Fibroblast of skin of abdomen (primary cell): ENCODE data around the gene MIOX.

ENCODE experiments used
- DNase-seq: peaks from one replicate; pipeline ENCODE4 v3.0.0-alpha.2; 2013

Gene MIOX

GRCh38 chr22:50473855-50474671 is 12.6 kb upstream of the MIOX start:
- DNase-seq = peak; percentile 29

GRCh38 chr22:50474710-50475651 is 11.7 kb upstream of the MIOX start, which contains the start of gene SBF1:
TSS of gene SBF1 (minus strand) at chr22:50475035. CDS start at chr22:50474840, 195 bp downstream.
- peak; percentile 85 for DNase-seq

GRCh38 chr22:50475652-50476002 is 11.0 kb upstream of the MIOX start:
- DNase-seq = no peak

GRCh38 chr22:50476868-50477267 is 9.8 kb upstream of the MIOX start:
- no peak for DNase-seq

GRCh38 chr22:50477923-50478322 is 8.7 kb upstream of the MIOX start:
- DNase-seq = no peak

GRCh38 chr22:50479721-50480120 is 6.9 kb upstream of the MIOX start:
- no peak for DNase-seq

- DNase-seq = no peak
Measured at GRCh38 chr22:50481045-50481439, 5.6 kb upstream of the MIOX start.

GRCh38 chr22:50481440-50482106 is 5.1 kb upstream of the MIOX start, which contains the start of gene ADM2:
TSS of gene ADM2 (plus strand) at chr22:50481543. CDS start at chr22:50481848, 305 bp downstream.
- peak; percentile 45 for DNase-seq

GRCh38 chr22:50482107-50483074 is 4.3 kb upstream of the MIOX start:
- DNase-seq = no peak

GRCh38 chr22:50483106-50483505 is 3.6 kb upstream of the MIOX start:
- DNase-seq = no peak

GRCh38 chr22:50483556-50483955 is 3.1 kb upstream of the MIOX start:
- no peak for DNase-seq

- no peak for DNase-seq
Measured at GRCh38 chr22:50483977-50484853, 2.4 kb upstream of the MIOX start.

GRCh38 chr22:50485221-50486131 is 1.2 kb upstream of the MIOX start:
- DNase-seq = no peak

GRCh38 chr22:50487290-50488005 is 789 bp downstream of the MIOX start:
- DNase-seq = no peak

- DNase-seq = no peak
Measured at GRCh38 chr22:50488006-50488677, 1.5 kb downstream of the MIOX start.

GRCh38 chr22:50488886-50489285 is 2.2 kb downstream of the MIOX start:
- DNase-seq = no peak

GRCh38 chr22:50489363-50490243 is 2.9 kb downstream of the MIOX start:
- no peak for DNase-seq
